IMR-90 (cell line): Measurements from ENCODE around the gene ST6GALNAC3.

ENCODE experiments used
- MAZ ChIP-seq: IDR thresholded peaks from 2 replicates; pipeline ENCODE4 v1.6.1; 2012; ENCODE audit warnings: low read depth, mild to moderate bottlenecking, low read length, improper control_type of control experiment, moderate library complexity, borderline replicate concordance
- MXI1 ChIP-seq: IDR thresholded peaks from 2 replicates; pipeline ENCODE4 v1.6.1; 2012; ENCODE audit warnings: low read depth, mild to moderate bottlenecking, low read length, moderate library complexity, borderline replicate concordance
- POLR2A ChIP-seq: IDR thresholded peaks from 2 replicates; pipeline ENCODE4 v1.6.1; 2012; ENCODE audit warnings: mild to moderate bottlenecking, low read depth, low read length
- TF ChIP-seq, protein P1 (sequence below): conservative IDR thresholded peaks from 2 replicates; pipeline ENCODE4 v1.5.1; 2012; ENCODE audit warnings: mild to moderate bottlenecking, low read depth, low read length, improper control_type of control experiment

DNA sequence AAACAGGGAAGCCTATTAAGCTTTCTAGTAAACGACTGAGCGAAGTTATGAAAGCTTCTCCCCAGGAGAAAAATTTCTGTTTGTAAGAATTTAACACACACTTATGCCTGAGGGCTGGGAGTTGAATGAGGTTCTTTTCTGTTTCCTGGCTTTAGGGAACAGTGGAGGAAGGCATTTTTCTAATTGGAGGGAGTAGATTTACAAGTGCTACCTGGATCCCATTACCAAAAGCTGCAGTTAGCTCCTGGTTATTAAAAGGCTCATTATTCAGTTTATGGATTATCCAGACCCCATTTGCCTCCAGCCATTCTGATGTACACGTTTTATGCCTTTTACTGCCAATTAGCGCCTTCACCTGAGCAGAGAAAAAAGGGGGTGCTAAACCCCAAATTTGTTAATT lies 7.5 kb downstream of the ST6GALNAC3 start:
- TF ChIP-seq POLR2A (no peak), MAZ (no peak), MXI1 (no peak)
- TF ChIP-seq, protein P1, sequence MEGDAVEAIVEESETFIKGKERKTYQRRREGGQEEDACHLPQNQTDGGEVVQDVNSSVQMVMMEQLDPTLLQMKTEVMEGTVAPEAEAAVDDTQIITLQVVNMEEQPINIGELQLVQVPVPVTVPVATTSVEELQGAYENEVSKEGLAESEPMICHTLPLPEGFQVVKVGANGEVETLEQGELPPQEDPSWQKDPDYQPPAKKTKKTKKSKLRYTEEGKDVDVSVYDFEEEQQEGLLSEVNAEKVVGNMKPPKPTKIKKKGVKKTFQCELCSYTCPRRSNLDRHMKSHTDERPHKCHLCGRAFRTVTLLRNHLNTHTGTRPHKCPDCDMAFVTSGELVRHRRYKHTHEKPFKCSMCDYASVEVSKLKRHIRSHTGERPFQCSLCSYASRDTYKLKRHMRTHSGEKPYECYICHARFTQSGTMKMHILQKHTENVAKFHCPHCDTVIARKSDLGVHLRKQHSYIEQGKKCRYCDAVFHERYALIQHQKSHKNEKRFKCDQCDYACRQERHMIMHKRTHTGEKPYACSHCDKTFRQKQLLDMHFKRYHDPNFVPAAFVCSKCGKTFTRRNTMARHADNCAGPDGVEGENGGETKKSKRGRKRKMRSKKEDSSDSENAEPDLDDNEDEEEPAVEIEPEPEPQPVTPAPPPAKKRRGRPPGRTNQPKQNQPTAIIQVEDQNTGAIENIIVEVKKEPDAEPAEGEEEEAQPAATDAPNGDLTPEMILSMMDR: no peak
